AG08396 (cell line): ENCODE measurements around the gene NBPF19.
"Not testable (repeated sequence)": the region's sequence is repeated elsewhere in the genome, so short reads cannot be mapped to it uniquely, and the experiment has no call there.

Source experiments
- DNase-seq: peaks from one replicate; pipeline ENCODE4 v3.0.0; 2012; ENCODE audit warnings: low spot score, mixed read lengths

NBPF19 gene, protein sequence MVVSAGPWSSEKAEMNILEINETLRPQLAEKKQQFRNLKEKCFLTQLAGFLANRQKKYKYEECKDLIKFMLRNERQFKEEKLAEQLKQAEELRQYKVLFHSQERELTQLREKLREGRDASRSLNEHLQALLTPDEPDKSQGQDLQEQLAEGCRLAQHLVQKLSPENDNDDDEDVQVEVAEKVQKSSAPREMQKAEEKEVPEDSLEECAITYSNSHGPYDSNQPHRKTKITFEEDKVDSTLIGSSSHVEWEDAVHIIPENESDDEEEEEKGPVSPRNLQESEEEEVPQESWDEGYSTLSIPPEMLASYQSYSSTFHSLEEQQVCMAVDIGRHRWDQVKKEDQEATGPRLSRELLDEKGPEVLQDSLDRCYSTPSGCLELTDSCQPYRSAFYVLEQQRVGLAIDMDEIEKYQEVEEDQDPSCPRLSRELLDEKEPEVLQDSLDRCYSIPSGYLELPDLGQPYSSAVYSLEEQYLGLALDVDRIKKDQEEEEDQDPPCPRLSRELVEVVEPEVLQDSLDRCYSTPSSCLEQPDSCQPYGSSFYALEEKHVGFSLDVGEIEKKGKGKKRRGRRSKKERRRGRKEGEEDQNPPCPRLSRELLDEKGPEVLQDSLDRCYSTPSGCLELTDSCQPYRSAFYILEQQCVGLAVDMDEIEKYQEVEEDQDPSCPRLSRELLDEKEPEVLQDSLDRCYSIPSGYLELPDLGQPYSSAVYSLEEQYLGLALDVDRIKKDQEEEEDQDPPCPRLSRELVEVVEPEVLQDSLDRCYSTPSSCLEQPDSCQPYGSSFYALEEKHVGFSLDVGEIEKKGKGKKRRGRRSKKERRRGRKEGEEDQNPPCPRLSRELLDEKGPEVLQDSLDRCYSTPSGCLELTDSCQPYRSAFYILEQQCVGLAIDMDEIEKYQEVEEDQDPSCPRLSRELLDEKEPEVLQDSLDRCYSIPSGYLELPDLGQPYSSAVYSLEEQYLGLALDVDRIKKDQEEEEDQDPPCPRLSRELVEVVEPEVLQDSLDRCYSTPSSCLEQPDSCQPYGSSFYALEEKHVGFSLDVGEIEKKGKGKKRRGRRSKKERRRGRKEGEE (N-terminal part only)

DNA sequence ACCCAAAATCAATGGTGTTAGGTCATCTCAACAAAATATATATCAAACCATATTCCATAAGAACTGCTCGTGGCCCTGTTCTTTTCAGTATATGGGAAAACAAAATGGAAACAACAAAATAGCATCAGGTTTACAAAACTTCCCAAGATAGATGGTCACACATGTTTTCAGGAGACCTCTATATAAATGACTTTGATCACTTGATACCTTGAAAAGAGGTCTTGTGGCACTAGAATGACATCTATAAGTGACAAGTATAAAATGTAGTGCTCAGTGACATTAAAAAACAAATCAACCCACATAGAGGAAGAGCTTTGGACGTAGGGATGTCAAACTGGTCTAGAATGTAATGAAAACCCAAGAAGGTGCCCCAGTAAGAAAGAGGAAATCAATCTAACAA is at the start of gene NBPF19:
Gene NBPF19 (plus strand): TSS at position 301 of the 400 bp plus-strand sequence. CDS start 888 bp downstream, outside the sequence.
- not testable (repeated sequence) for DNase-seq

DNA sequence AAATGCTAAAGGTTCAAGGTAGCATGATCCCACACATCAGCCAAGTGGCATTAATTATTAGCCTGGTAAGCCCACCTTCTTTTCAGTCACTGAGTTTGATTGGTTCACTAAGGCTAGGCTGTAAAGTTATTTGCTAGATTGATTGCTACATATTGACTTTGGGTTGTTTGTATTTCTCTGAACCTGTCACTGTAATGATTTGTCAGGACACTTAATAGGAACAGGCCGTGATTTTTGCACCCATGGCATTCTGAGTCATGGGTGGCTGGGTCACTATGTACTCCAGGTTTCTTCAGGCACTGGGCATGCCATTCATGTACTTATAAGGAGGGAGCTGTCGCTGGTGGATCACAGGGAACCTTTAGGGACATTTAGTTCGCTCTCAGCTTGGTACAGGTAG is 46.5 kb upstream of the NBPF19 start:
- DNase-seq: not testable (repeated sequence)

DNA sequence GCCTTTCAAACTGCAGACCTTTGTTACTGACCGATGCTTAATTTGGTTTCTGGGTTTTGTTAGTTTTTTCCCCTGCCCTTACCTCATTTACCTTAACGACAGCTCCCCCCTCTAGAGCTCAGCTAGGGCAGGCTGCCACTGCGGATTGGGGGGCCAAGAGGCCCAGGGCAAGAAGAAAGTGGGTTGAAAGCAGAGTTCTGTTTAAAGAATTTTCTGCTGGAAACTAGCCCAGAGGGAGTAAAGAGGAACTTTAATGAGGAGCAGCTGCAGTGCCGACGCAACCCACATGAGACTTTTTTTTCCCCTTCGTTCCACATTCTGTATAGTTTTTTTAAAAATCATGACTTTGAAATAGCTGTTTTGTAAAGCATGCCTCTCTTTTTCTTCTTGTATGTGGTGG is 29.4 kb upstream of the NBPF19 start:
- not testable (repeated sequence) for DNase-seq

DNA sequence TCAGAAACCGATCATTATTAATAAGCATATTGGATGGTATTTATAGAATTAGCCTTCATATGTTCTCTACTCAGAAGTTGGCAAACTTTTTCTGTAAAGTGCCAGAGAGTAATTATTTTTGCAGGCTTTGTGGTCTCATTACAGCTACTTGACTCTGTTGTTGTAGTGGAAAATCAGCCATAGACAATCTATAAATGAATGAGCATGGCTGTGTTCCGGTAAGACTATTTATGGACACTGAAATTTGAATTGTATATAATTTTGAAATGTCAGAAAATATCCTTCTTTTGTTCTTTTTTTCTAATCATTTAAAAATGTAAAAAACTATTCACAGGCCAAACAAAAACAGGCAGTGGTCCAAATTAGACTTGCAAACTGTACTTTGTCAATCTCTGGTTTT is 22.6 kb upstream of the NBPF19 start:
- not testable (repeated sequence) for DNase-seq

DNA sequence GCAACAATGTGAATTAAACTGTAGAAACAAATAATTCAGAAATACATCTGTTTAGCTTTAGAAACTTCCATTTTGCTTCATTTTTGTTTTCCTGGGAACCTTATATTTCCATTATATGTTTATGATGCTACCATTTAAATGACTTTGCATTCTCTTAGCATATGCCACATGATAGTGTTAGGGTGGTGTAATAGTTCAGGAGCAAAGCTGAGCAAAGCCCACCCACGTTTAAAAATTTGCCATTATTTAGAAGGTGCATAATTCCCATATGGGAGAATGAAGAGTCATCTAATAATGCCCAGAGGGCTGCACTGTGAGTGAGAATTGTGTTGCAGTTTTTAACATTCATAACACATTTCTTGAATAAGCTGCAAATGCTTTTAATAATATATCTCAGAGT is 22.2 kb upstream of the NBPF19 start:
- not testable (repeated sequence) for DNase-seq

DNA sequence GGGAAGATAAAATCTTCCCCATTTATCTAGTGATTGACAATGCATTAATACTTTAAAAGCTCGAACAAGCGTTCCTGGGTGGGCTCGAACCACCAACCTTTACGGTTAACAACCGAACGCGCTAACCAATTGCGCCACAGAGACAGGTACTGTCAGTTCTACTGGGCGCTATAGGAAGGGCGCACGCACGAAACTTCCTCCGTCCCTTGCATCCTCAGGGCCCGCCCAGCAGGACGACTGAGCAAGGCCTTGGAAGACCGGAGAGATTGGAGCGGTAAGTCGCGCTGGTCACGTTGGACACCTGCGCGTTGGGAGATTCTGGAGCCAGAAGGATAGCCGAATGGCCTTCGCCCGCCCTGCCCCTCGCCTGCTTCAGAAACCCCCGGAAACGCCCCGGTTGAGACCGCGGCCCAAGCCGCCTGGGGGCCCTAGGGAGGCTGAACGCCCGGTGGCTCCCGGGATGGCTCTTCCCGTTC is 83.5 kb downstream of the NBPF19 start:
- DNase-seq: not testable (repeated sequence)

DNA sequence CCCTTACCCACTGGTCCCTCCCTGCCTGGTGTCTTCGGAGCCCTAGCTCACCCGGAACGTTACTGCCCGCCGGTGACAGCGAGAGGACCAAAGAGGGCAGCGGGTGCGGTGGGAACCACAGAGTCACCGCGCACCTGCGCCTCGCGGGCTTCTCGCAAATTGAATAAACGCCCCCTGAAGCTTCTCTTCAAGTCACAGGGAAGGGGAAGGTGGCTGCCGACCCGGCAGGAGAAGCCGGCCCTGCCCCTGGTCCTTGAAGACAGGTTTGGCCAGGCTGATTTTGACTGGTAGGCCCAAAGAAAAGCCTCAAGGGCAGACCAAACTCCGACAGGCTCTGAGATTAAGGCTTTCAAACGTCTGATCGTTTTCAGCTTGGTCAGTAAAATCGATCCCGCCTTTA is 87.0 kb downstream of the NBPF19 start:
- DNase-seq: not testable (repeated sequence)

DNA sequence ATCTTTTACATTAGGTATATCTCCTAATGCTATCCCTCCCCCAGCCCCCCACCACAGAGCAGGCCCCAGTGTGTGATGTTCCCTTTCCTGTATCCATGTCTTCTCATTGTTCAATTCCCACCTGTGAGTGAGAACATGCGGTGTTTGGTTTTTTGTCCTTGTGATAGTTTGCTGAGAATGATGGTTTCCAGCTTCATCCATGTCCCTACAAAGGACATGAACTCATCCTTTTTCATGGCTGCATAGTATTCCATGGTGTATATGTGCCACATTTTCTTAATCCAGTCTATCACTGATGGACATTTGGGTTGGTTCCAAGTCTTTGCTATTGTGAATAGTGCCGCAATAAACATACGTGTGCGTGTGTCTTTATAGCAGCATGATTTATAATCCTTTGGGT is 90.6 kb downstream of the NBPF19 start:
- DNase-seq: not testable (repeated sequence)

DNA sequence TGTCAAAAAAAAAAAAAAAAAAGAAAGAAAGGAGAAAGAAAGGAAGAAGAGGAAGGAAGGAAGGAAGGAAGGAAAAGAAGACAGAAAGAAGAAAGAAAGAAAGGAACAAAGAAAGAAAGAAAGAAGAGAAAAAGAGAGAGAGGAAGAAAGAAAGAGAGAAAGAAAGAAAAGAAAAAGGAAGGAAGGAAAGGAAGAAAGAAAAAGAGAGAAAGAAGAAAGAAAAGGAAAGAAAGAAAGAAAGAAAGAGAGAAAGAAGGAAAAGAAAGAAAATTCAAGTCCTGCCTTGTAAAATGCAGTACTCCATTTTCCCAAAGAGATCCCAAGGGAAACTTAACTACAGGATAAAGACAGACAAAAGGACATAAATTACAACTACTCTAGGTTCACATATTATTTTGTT is 97.9 kb downstream of the NBPF19 start:
- DNase-seq: not testable (repeated sequence)

DNA sequence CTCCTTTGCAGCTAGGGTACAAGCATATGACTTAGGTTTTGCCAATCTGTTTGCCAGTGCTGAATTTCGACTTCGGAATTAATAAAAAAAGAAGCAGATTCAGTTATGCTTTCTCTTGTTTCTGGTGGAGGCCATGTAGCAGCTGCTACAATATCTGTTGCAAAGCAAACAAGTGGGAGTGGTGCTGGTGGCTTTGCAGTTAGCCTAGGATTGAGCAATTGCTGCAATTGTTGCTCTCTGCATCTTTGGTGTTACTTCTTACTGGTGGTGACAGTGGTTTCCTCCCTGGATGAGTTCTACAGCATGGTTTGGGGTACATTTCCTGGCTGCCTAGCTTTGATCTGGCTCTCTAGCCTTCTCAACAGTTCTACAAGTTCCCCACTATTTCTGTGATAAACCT is 110.7 kb downstream of the NBPF19 start:
- DNase-seq: not testable (repeated sequence)
